ENCODE measurements around the gene SLC25A26. TPM values are rescaled to one million over a fixed set of nuclear protein-coding genes. Genes with fewer than 3 reads are reported as not detected.

The SLC25A26 gene
- total RNA-seq, 1 donor from 2014 or later = 39.0 TPM

- H3K4me3 ChIP-seq (ENCODE audit: low read depth, low read length) = no peak overlapping the region
- DNase-seq (ENCODE audit: low read depth) (no peak), FAIRE-seq (no peak)
- no peaks in the 10 kb centered on the region for H3K36me3 ChIP-seq (ENCODE audit: control insufficient read depth, insufficient read depth, low read length)
- TF ChIP-seq CTCF (IDR thresholded peaks at IDR 0.05; ENCODE audit: insufficient read depth, low read length, severe bottlenecking) = no peak
- no peaks in the 10 kb centered on the region for H3K27me3 ChIP-seq (ENCODE audit: control insufficient read depth, insufficient read depth, low read length)
Observed at GRCh38 chr3:66425576-66426114, 204.8 kb downstream of the SLC25A26 start.

DNA sequence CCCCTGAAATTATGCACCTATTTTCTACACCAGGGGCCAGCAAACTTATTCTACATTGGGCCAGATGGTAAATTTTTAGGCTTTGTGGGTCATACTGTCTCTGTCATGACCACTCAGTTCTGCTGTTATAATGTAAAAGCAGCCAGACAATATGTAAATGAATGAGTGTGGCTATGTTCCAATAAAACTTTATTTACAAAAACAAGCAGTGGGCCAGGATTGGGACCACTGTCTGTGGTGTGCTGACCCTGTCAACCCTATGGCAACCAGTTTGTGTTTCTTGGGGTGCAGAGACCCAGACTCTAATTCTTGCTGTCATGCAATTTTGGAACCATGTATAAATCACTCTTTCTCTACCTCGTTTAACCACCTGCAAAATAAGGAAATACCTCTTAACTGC, 205.3 kb downstream of the SLC25A26 start:
- no peak for FAIRE-seq
- no peaks in the 10 kb centered on the region for H3K27me3 ChIP-seq (ENCODE audit: control insufficient read depth, insufficient read depth, low read length)
- no peak for TF ChIP-seq CTCF (IDR thresholded peaks at IDR 0.05; ENCODE audit: insufficient read depth, low read length, severe bottlenecking)
- DNase-seq (ENCODE audit: low read depth) = no peak
- no peaks in the 10 kb centered on the region for H3K36me3 ChIP-seq (ENCODE audit: control insufficient read depth, insufficient read depth, low read length)
- H3K4me3 ChIP-seq (ENCODE audit: low read depth, low read length) = no peak overlapping the region

GRCh38 chr3:66427352-66427751, 206.6 kb downstream of the SLC25A26 start:
- TF ChIP-seq CTCF (IDR thresholded peaks at IDR 0.05; ENCODE audit: insufficient read depth, low read length, severe bottlenecking) = no peak
- H3K4me3 ChIP-seq (ENCODE audit: low read depth, low read length) = no peak overlapping the region
- FAIRE-seq = peak; percentile 28

GRCh38 chr3:66427951-66428474, 207.2 kb downstream of the SLC25A26 start:
- no peaks in the 10 kb centered on the region for H3K36me3 ChIP-seq (ENCODE audit: control insufficient read depth, insufficient read depth, low read length)
- TF ChIP-seq CTCF (IDR thresholded peaks at IDR 0.05; ENCODE audit: insufficient read depth, low read length, severe bottlenecking) = no peak
- DNase-seq (ENCODE audit: low read depth) (no peak), FAIRE-seq (no peak)
- no peak overlapping the region for H3K4me3 ChIP-seq (ENCODE audit: low read depth, low read length)
- H3K27me3 ChIP-seq (ENCODE audit: control insufficient read depth, insufficient read depth, low read length) = no peaks in the 10 kb centered on the region

More at GRCh38 chr3:66427352-66427751, 206.6 kb downstream of the SLC25A26 start:
- no peak for DNase-seq (ENCODE audit: low read depth)
- H3K27me3 ChIP-seq (ENCODE audit: control insufficient read depth, insufficient read depth, low read length) = no peaks in the 10 kb centered on the region
- no peaks in the 10 kb centered on the region for H3K36me3 ChIP-seq (ENCODE audit: control insufficient read depth, insufficient read depth, low read length)

Other genes starting within 250 kb of the SLC25A26 start
- gene MAGI1, start 182.1 kb upstream of the SLC25A26 start, total RNA-seq = 5.0 and 8.4 TPM in 2 replicates

All from bronchial epithelial cell (primary cell).